ENCODE data around the gene ATL1.

DNA sequence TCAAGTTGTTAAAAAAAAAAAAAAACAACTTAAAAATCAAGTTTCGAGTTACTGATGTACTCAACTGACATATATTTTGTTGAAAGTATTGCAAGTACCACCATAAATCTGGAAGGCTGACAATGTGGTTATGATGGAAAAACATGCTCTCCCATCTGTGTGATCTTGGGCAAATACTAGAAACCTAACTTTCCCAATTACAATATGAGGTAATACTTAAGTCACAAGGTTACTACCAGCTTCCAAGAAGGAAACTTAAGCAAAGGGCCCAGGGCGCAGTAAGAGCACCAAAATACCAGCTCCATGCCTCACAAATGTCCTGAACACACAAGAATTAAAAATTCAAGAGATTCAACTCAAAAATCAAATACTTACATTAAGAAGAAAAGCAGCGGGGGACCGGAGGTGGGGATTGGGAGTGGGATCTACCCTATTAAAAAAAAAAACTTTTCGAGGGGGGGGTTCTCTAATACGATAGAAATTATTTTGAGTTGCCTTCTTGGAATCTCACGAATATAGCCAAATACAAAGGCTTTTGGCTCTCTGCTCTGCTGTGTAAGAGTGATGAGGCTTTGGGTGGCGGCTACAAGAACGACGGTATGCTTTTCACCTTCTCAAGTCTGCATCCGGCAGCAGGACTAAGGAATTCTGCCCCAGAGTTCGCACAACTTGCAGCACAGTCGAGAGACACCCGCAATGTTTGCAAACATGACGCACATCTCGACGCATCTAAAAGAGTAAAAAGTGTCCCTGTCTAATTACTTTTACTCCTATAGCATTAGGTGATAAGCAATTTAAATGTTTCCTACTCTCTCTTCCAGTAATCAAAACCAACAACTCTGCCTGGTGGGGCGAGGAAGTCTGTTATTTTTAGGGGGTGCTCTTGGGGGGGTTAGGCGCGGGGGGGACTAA lies 107.1 kb downstream of the ATL1 start:
- TF ChIP-seq, protein P1, sequence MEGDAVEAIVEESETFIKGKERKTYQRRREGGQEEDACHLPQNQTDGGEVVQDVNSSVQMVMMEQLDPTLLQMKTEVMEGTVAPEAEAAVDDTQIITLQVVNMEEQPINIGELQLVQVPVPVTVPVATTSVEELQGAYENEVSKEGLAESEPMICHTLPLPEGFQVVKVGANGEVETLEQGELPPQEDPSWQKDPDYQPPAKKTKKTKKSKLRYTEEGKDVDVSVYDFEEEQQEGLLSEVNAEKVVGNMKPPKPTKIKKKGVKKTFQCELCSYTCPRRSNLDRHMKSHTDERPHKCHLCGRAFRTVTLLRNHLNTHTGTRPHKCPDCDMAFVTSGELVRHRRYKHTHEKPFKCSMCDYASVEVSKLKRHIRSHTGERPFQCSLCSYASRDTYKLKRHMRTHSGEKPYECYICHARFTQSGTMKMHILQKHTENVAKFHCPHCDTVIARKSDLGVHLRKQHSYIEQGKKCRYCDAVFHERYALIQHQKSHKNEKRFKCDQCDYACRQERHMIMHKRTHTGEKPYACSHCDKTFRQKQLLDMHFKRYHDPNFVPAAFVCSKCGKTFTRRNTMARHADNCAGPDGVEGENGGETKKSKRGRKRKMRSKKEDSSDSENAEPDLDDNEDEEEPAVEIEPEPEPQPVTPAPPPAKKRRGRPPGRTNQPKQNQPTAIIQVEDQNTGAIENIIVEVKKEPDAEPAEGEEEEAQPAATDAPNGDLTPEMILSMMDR (IDR thresholded peaks at IDR 0.05; ENCODE audit: low read depth, low read length, poor library complexity, severe bottlenecking): no peak
- TF ChIP-seq EZH2phosphoT487 (IDR thresholded peaks at IDR 0.05; ENCODE audit: borderline replicate concordance, low read length): no peak
